DMS153 (cell line): ENCODE measurements around the gene ZNF326.

Experiments
- DNase-seq: peaks from one replicate; lab custom pipeline; 2025; lab: John Stamatoyannopoulos, UW

The ZNF326 gene

GRCh38 chr1:90074970-90075391 lies 80.1 kb downstream of the ZNF326 start:
- no peak for DNase-seq

- no peak for DNase-seq
Observed at GRCh38 chr1:90083995-90084394, 89.1 kb downstream of the ZNF326 start.
